ENCODE data around the gene GATB.

The GATB gene

GRCh38 chr4:151644622-151645021 is 116.2 kb downstream of the GATB start:
- peak; percentile 36 to 75 for DNase-seq (ENCODE audit: low spot score in 2 of 2)
- in situ Hi-C loops (cut with MboI; ENCODE audit: low sequenced_read_pairs) = no loop called here
- Histone ChIP-seq H3K9me3 (no peaks in the 10 kb centered on the region), H3K27me3 (ENCODE audit: low read depth) (no peaks in the 10 kb centered on the region), H3K36me3 (replicated peaks) (no peaks in the 10 kb centered on the region), H3K4me1 (no peaks in the 10 kb centered on the region), H3K4me3 (no peak overlapping the region)

- Histone ChIP-seq H3K9me3 (no peaks in the 10 kb centered on the region), H3K36me3 (replicated peaks) (no peaks in the 10 kb centered on the region), H3K4me3 (no peak overlapping the region), H3K4me1 (no peaks in the 10 kb centered on the region), H3K27me3 (ENCODE audit: low read depth) (no peaks in the 10 kb centered on the region)
- DNase-seq (ENCODE audit: low spot score in 2 of 2) = no peak
- in situ Hi-C loops (cut with MboI; ENCODE audit: low sequenced_read_pairs) = no loop called here
These were observed 117.2 kb downstream of the GATB start for GRCh38 chr4:151643564-151643963.

- H3K27me3 ChIP-seq (ENCODE audit: low read depth) = no peaks in the 10 kb centered on the region
- H3K9me3 ChIP-seq = no peaks in the 10 kb centered on the region
- H3K4me3 ChIP-seq = no peak overlapping the region
- DNase-seq (ENCODE audit: low spot score in 2 of 2) = no peak
- H3K36me3 ChIP-seq (replicated peaks) = no peaks in the 10 kb centered on the region
- no peaks in the 10 kb centered on the region; the same call in 1 of the 2 replicates for H3K4me1 ChIP-seq
- in situ Hi-C loops (cut with MboI; ENCODE audit: low sequenced_read_pairs) = no loop called here
These were observed 118.8 kb downstream of the GATB start for GRCh38 chr4:151641983-151642382.

- H3K4me3 ChIP-seq = no peak overlapping the region
- H3K9me3 ChIP-seq = no peaks in the 10 kb centered on the region
- H3K4me1 ChIP-seq = no peaks in the 10 kb centered on the region; the same call in 1 of the 2 replicates
- in situ Hi-C loops (cut with MboI; ENCODE audit: low sequenced_read_pairs) = no loop called here
- DNase-seq (ENCODE audit: low spot score in 2 of 2) = no peak
- H3K36me3 ChIP-seq (replicated peaks) = no peaks in the 10 kb centered on the region
- H3K27me3 ChIP-seq (ENCODE audit: low read depth) = no peaks in the 10 kb centered on the region
These were observed 119.6 kb downstream of the GATB start for GRCh38 chr4:151641167-151641566.

- DNase-seq (ENCODE audit: low spot score in 2 of 2) = no peak
- no peaks in the 10 kb centered on the region for H3K36me3 ChIP-seq (replicated peaks)
- no peaks in the 10 kb centered on the region for H3K27me3 ChIP-seq (ENCODE audit: low read depth)
- H3K4me3 ChIP-seq = no peak overlapping the region
- H3K4me1 ChIP-seq = no peaks in the 10 kb centered on the region; the same call in 1 of the 2 replicates
- in situ Hi-C loops (cut with MboI; ENCODE audit: low sequenced_read_pairs) = no loop called here
- no peaks in the 10 kb centered on the region for H3K9me3 ChIP-seq
These were observed 120.4 kb downstream of the GATB start for GRCh38 chr4:151640381-151640780.

- in situ Hi-C loops (cut with MboI; ENCODE audit: low sequenced_read_pairs) = no loop called here
- no peaks in the 10 kb centered on the region for H3K36me3 ChIP-seq (replicated peaks)
- H3K27me3 ChIP-seq (ENCODE audit: low read depth) = no peaks in the 10 kb centered on the region
- H3K9me3 ChIP-seq = no peaks in the 10 kb centered on the region
- no peak overlapping the region for H3K4me3 ChIP-seq
- H3K4me1 ChIP-seq = no peaks in the 10 kb centered on the region; the same call in 1 of the 2 replicates
- DNase-seq (ENCODE audit: low spot score in 2 of 2) = no peak
These were observed 122.4 kb downstream of the GATB start for GRCh38 chr4:151638295-151638858.

- in situ Hi-C loops (cut with MboI; ENCODE audit: low sequenced_read_pairs) = no loop called here
- H3K36me3 ChIP-seq (replicated peaks) = no peaks in the 10 kb centered on the region
These were observed 129.5 kb downstream of the GATB start for GRCh38 chr4:151631349-151631748.

GRCh38 chr4:151629097-151629783 is 131.6 kb downstream of the GATB start:
- Histone ChIP-seq H3K27me3 (ENCODE audit: low read depth) (no peaks in the 10 kb centered on the region), H3K4me3 (no peak overlapping the region), H3K36me3 (replicated peaks) (no peaks in the 10 kb centered on the region), H3K4me1 (peaks cover 4% of the 10 kb centered on the region), H3K9me3 (no peaks in the 10 kb centered on the region)
- in situ Hi-C loops (cut with MboI; ENCODE audit: low sequenced_read_pairs) = no loop called here
- no peak for DNase-seq (ENCODE audit: low spot score in 2 of 2)

More at GRCh38 chr4:151631349-151631748, 129.5 kb downstream of the GATB start:
- Histone ChIP-seq H3K27me3 (ENCODE audit: low read depth) (no peaks in the 10 kb centered on the region), H3K4me1 (peaks cover 4% of the 10 kb centered on the region), H3K9me3 (no peaks in the 10 kb centered on the region), H3K4me3 (no peak overlapping the region)
- no peak for DNase-seq (ENCODE audit: low spot score in 2 of 2)

- Histone ChIP-seq H3K4me1 (peaks cover 4% of the 10 kb centered on the region), H3K27me3 (ENCODE audit: low read depth) (no peaks in the 10 kb centered on the region), H3K36me3 (replicated peaks) (no peaks in the 10 kb centered on the region), H3K9me3 (no peaks in the 10 kb centered on the region), H3K4me3 (no peak overlapping the region)
- no peak for DNase-seq (ENCODE audit: low spot score in 2 of 2)
- in situ Hi-C loops (cut with MboI; ENCODE audit: low sequenced_read_pairs) = no loop called here
These were observed 132.7 kb downstream of the GATB start for GRCh38 chr4:151628001-151628608.

GRCh38 chr4:151627491-151627890 is 133.3 kb downstream of the GATB start:
- H3K9me3 ChIP-seq = no peaks in the 10 kb centered on the region
- H3K4me3 ChIP-seq = no peak overlapping the region
- no peaks in the 10 kb centered on the region for H3K27me3 ChIP-seq (ENCODE audit: low read depth)
- DNase-seq (ENCODE audit: low spot score in 2 of 2) = no peak
- in situ Hi-C loops (cut with MboI; ENCODE audit: low sequenced_read_pairs) = no loop called here
- H3K36me3 ChIP-seq (replicated peaks) = no peaks in the 10 kb centered on the region
- peaks cover 8% of the 10 kb centered on the region for H3K4me1 ChIP-seq

GRCh38 chr4:151626751-151627150 is 134.1 kb downstream of the GATB start:
- H3K27me3 ChIP-seq (ENCODE audit: low read depth) = no peaks in the 10 kb centered on the region
- no peaks in the 10 kb centered on the region for H3K9me3 ChIP-seq
- no peak overlapping the region for H3K4me3 ChIP-seq
- peaks cover 9% of the 10 kb centered on the region for H3K4me1 ChIP-seq
- no peak for DNase-seq (ENCODE audit: low spot score in 2 of 2)
- H3K36me3 ChIP-seq (replicated peaks) = no peaks in the 10 kb centered on the region
- in situ Hi-C loops (cut with MboI; ENCODE audit: low sequenced_read_pairs) = no loop called here

GRCh38 chr4:151626228-151626627 is 134.6 kb downstream of the GATB start:
- H3K9me3 ChIP-seq = no peaks in the 10 kb centered on the region
- in situ Hi-C loops (cut with MboI; ENCODE audit: low sequenced_read_pairs) = no loop called here
- no peak overlapping the region for H3K4me3 ChIP-seq
- peaks cover 9% of the 10 kb centered on the region for H3K4me1 ChIP-seq
- no peaks in the 10 kb centered on the region for H3K27me3 ChIP-seq (ENCODE audit: low read depth)
- no peak for DNase-seq (ENCODE audit: low spot score in 2 of 2)
- H3K36me3 ChIP-seq (replicated peaks) = no peaks in the 10 kb centered on the region

- in situ Hi-C loops (cut with MboI; ENCODE audit: low sequenced_read_pairs) = loop anchor here (25.0 kb wide), 1 partner anchor 263 kb away; no protein-coding TSS in a partner anchor
- peaks cover 9% of the 10 kb centered on the region for H3K4me1 ChIP-seq
- H3K4me3 ChIP-seq = no peak overlapping the region
- H3K27me3 ChIP-seq (ENCODE audit: low read depth) = no peaks in the 10 kb centered on the region
- H3K36me3 ChIP-seq (replicated peaks) = no peaks in the 10 kb centered on the region
- DNase-seq (ENCODE audit: low spot score in 2 of 2) = no peak
- no peaks in the 10 kb centered on the region for H3K9me3 ChIP-seq
These were observed 135.9 kb downstream of the GATB start for GRCh38 chr4:151624626-151625565.
